HepG2 (cell line): ENCODE data around the gene COL13A1. TPM values are rescaled to one million over a fixed set of nuclear protein-coding genes. Genes with fewer than 3 reads are reported as not detected.
A peak's percentile ranks its signal among the peaks of the same experiment; 100 is the strongest.

Experiments used
- ATAC-seq: fragments of 200-7000 bp; cut with Tn5 transposase; 3 replicates; pipeline ENCODE4 v1.9.1; 2020; ENCODE audit warnings: mild to moderate bottlenecking, moderate library complexity
- BruUV-seq: library from RNA; stranded (reverse); fragments of 400-500 nt; replicated peaks from 2 replicates; lab custom pipeline; 2021; lab: Mats Ljungman, UMichigan
- CTCF ChIA-PET: fragments of 300-600 bp; formaldehyde crosslinking; extraction: SDS; loops from one replicate; lab custom pipeline; 2021; ENCODE audit warnings: low total read pairs, inconsistent platforms, low intra/inter-chr PET ratio; lab: Yijun Ruan, JAX
- POLR2A ChIA-PET: fragments of 350-600 bp; sonication (Branson Sonifier 250); formaldehyde crosslinking; loops from one replicate; lab custom pipeline; 2020; ENCODE audit warnings: antibody characterized with exemption, inconsistent platforms; lab: Yijun Ruan, JAX
- DNase-seq: peaks from one replicate; pipeline ENCODE4 v3.0.0-alpha.2; 2015; ENCODE audit warnings: low spot score
- FAIRE-seq: peaks from 3 replicates; lab custom pipeline; 2011; peaks lifted over from hg19 to GRCh38; lab: Jason Lieb, UNC
- H2AFZ ChIP-seq: one replicate; pipeline ENCODE4 v1.6.1; 2011; ENCODE audit warnings: low read length, inconsistent platforms
- H3K27ac ChIP-seq: fragments of 300-600 bp; 3 replicates; pipeline ENCODE4 v1.8.0; 2011; ENCODE audit warnings: mixed run types, mild to moderate bottlenecking, mixed read lengths, low read length, inconsistent platforms; ENCODE audit not compliant: insufficient read depth; ENCODE audit errors: extremely low read length
- H3K27me3 ChIP-seq, 2 experiments: fragments of 200-600 bp in 1 of 2; 2 replicates in 1 of 2; 3 replicates in 1 of 2; pipeline versions ENCODE4 v1.6.0 to v1.8.0; 2011; ENCODE audit warnings: low read length in 2 of 2, mild to moderate bottlenecking in 2 of 2, moderate library complexity in 2 of 2, inconsistent platforms in 1 of 2; ENCODE audit not compliant: insufficient read depth in 2 of 2, control insufficient read depth in 1 of 2
- H3K36me3 ChIP-seq, 2 experiments: fragments of 200-600 bp in 1 of 2; replicated peaks in 1 of 2; 2 replicates in 1 of 2; 3 replicates in 1 of 2; pipeline versions ENCODE4 v1.5.1 to v1.8.0; 2011; ENCODE audit warnings: low read length in 2 of 2, inconsistent platforms in 1 of 2; ENCODE audit not compliant: insufficient read depth in 2 of 2, control insufficient read depth in 1 of 2
- H3K4me1 ChIP-seq: 2 replicates; pipeline ENCODE4 v1.5.1; 2012; ENCODE audit warnings: low read length, inconsistent platforms; ENCODE audit not compliant: insufficient read depth
- H3K4me2 ChIP-seq: 2 replicates; pipeline ENCODE4 v1.6.0; 2011; ENCODE audit warnings: low read depth, low read length, inconsistent platforms
- H3K4me3 ChIP-seq, 3 experiments: fragments of 200-600 bp in 1 of 3; sonication (generic), shearing (Covaris generic) in 1 of 3; replicated peaks in 1 of 3; 2 replicates each; pipeline ENCODE4 v1.5.1; 2011 to 2016; ENCODE audit warnings: low read length in 3 of 3, inconsistent platforms in 2 of 3, low read depth in 2 of 3, mild to moderate bottlenecking in 2 of 3, control low read depth in 1 of 3, mixed read lengths in 1 of 3; ENCODE audit not compliant: insufficient read depth in 1 of 3
- H3K79me2 ChIP-seq: one replicate; pipeline ENCODE4 v1.6.1; 2011; ENCODE audit warnings: low read length, inconsistent platforms; ENCODE audit not compliant: insufficient read depth
- H3K9ac ChIP-seq: 2 replicates; pipeline ENCODE4 v1.6.0; 2011; ENCODE audit warnings: mild to moderate bottlenecking, low read depth, low read length, inconsistent platforms; ENCODE audit not compliant: insufficient read depth
- H3K9me3 ChIP-seq: 2 replicates; pipeline ENCODE4 v1.5.1; 2012; ENCODE audit warnings: mild to moderate bottlenecking, low read length
- H4K20me1 ChIP-seq: 2 replicates; pipeline ENCODE4 v1.6.0; 2011; ENCODE audit warnings: inconsistent platforms, mild to moderate bottlenecking, low read length, moderate library complexity; ENCODE audit not compliant: insufficient read depth
- BHLHE40 ChIP-seq: IDR thresholded peaks from 2 replicates; pipeline ENCODE4 v1.6.1; 2011; ENCODE audit warnings: low read length, improper control_type of control experiment
- GATA4 ChIP-seq: sonication (generic); IDR thresholded peaks from 2 replicates; pipeline ENCODE4 v1.6.1; 2016; ENCODE audit warnings: antibody characterized with exemption, low read depth, borderline replicate concordance
- HCFC1 ChIP-seq: fragments of 150-350 bp; IDR thresholded peaks from 2 replicates; pipeline ENCODE4 v1.6.1; 2014; ENCODE audit warnings: low read depth, low read length
- HMGA1 ChIP-seq: sonication (generic); formaldehyde crosslinking; conservative IDR thresholded peaks from 2 replicates; pipeline ENCODE4 v1.4.0; 2020; ENCODE audit warnings: missing genetic modification reagents
- KDM5B ChIP-seq: sonication (generic); formaldehyde crosslinking; IDR thresholded peaks from 2 replicates; pipeline ENCODE4 v1.4.0; 2020; ENCODE audit warnings: missing genetic modification reagents, mild to moderate bottlenecking, borderline replicate concordance
- PTBP1 ChIP-seq: fragments of 200-400 bp; formaldehyde crosslinking; IDR thresholded peaks from 2 replicates; pipeline ENCODE4 v1.6.1; 2018; ENCODE audit warnings: low read length, low read depth; ENCODE audit not compliant: poor library complexity, severe bottlenecking
- SALL2 ChIP-seq: sonication (generic); formaldehyde crosslinking; IDR thresholded peaks from 2 replicates; pipeline ENCODE4 v1.8.1; 2023; ENCODE audit warnings: mild to moderate bottlenecking, missing genetic modification reagents, inconsistent platforms
- ZBTB38 ChIP-seq: sonication (generic); formaldehyde crosslinking; IDR thresholded peaks from 2 replicates; pipeline ENCODE4 v1.5.1; 2020; ENCODE audit warnings: mild to moderate bottlenecking, missing genetic modification reagents
- ZC3H13 ChIP-seq: sonication (generic); formaldehyde crosslinking; IDR thresholded peaks from 2 replicates; pipeline ENCODE4 v1.8.1; 2023; ENCODE audit warnings: mild to moderate bottlenecking, missing genetic modification reagents, moderate library complexity
- ZNF30 ChIP-seq: sonication (generic); formaldehyde crosslinking; IDR thresholded peaks from 2 replicates; pipeline ENCODE4 v1.5.0; 2020; ENCODE audit warnings: mild to moderate bottlenecking, missing genetic modification reagents
- ZNF432 ChIP-seq: sonication (generic); formaldehyde crosslinking; IDR thresholded peaks from 2 replicates; pipeline ENCODE4 v1.5.0; 2020; ENCODE audit warnings: missing genetic modification reagents, mild to moderate bottlenecking, borderline replicate concordance
- WGBS: methylation state at CpG from one replicate; pipeline ENCODE4 v1.1.6; 2017; ENCODE audit warnings: low lambda C conversion rate; 5-methylcytosine and 5-hydroxymethylcytosine counted together
- in situ Hi-C: cut with HindIII; loops from 2 replicates; pipeline ENCODE4 v1.10.0; 2017; ENCODE audit warnings: low pct_unique_long_range_greater_than_20kb; ENCODE audit not compliant: extremely low pct_ligation_motif_present
- intact Hi-C: fragments of 100-400 bp; cut with micrococcal nuclease; formaldehyde crosslinking; loops from one replicate; pipeline ENCODE4 v1.10.0; 2022; ENCODE audit not compliant: unreplicated experiment
- polyA plus RNA-seq, 8 experiments: library from polyadenylated mRNA; depleted of rRNA in 3 of 8; stranded (reverse) in 7 of 8; unstranded in 1 of 8; fragments of >200 nt; fragmentation: Illumina TruSeq in 4 of 8; extraction: Trizol in 4 of 8; gene quantifications; 2 replicates each; pipeline versions ENCODE4 v1.2.1 to v1.2.3, GENCODE V29; 2011 to 2016; ENCODE audit warnings: low read depth in 4 of 8, missing spikeins in 1 of 8, mixed read lengths in 1 of 8; ENCODE audit not compliant: insufficient read depth in 1 of 8
- total RNA-seq, 5 experiments: library from RNA; depleted of rRNA; stranded (reverse); fragments of >200 nt; fragmentation: Illumina TruSeq; extraction: Trizol; gene quantifications; 2 replicates each; pipeline ENCODE4 v1.2.3, GENCODE V29; 2016; ENCODE audit warnings: low read depth in 1 of 5

The COL13A1 gene
- total and polyA plus RNA-seq, 2 of the 13 experiments (the other 11 are each of a cell fraction or from before 2014, with no cell fraction given): 0.07 TPM; not detected in 1

- no peak for TF ChIP-seq PTBP1
- TF ChIP-seq ZNF432 (CRISPR knock-in tag): no peak
- TF ChIP-seq HCFC1: peak; percentile 65; the same call in 1 of the 2 replicates
- TF ChIP-seq ZNF30 (CRISPR knock-in tag): no peak
- TF ChIP-seq, all 625 proteins: peak for 12
Measured at GRCh38 chr10:69994262-69994661, 192.6 kb downstream of the COL13A1 start (continued).

GRCh38 chr10:69996611-69997010, 194.9 kb downstream of the COL13A1 start:
- POLR2A ChIA-PET: no interaction called here
- no peaks in the 10 kb centered on the region for H3K79me2 ChIP-seq
- DNase-seq (no peak), FAIRE-seq (no peak), ATAC-seq (no peak)
- no peak overlapping the region for H3K4me2 ChIP-seq
- no peak overlapping the region for H3K27ac ChIP-seq
- TF ChIP-seq SALL2 (CRISPR knock-in tag) (no peak), GATA4 (no peak), KDM5B (CRISPR knock-in tag) (no peak), BHLHE40 (no peak), ZBTB38 (CRISPR knock-in tag) (no peak), HMGA1 (no peak), ZC3H13 (CRISPR knock-in tag) (no peak)
- no peaks in the 10 kb centered on the region for H3K4me1 ChIP-seq
- no TSS peak for BruUV-seq
- CTCF ChIA-PET: no interaction called here
- no peaks in the 10 kb centered on the region for H3K9me3 ChIP-seq
- no peak overlapping the region for H3K9ac ChIP-seq
- 0% methylated on average over 2 of the region's 2 CpGs for WGBS
- H4K20me1 ChIP-seq: no peaks in the 10 kb centered on the region
- in situ Hi-C loops (no loop called here), intact Hi-C loops (no loop called here)
- no peaks in the 10 kb centered on the region for H3K36me3 ChIP-seq
- no peak overlapping the region for H2AFZ ChIP-seq
- peaks cover 2 to 5% of the 10 kb centered on the region in 2 experiments; a peak in 2 of 5 replicates for H3K27me3 ChIP-seq
- H3K4me3 ChIP-seq: no peak overlapping the region
